NCI-H2029 (cell line): Measurements from ENCODE around the gene H2AZ2.
"Not testable (repeated sequence)": the region's sequence is repeated elsewhere in the genome, so short reads cannot be mapped to it uniquely, and the experiment has no call there.

Experiments used
- DNase-seq: peaks from one replicate; lab custom pipeline; 2025; lab: John Stamatoyannopoulos, UW

H2AZ2 gene

DNA sequence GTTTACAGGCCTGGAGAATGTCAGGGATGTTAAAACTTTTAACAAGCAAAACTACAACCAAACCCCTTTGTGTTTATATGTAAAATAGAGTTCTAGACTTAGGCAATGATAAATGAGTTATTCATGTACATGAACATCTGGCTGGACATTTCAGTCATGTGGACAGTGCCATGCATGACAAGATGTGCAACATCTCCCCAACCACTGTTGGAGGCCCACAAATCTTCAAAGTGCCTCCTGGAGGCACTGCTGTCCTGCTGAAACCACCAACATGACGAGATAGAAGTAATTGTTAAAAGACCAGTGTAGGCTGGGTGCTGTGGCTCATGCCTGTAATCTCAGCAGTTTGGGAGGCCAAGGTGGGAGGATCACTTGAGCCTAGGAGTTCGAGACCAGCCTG lies 33.0 kb downstream of the H2AZ2 start:
- DNase-seq = no peak

GRCh38 chr7:44811571-44811970 lies 36.3 kb downstream of the H2AZ2 start:
- DNase-seq = no peak

GRCh38 chr7:44811093-44811492 lies 36.8 kb downstream of the H2AZ2 start:
- no peak for DNase-seq

- DNase-seq = no peak
Observed at GRCh38 chr7:44808914-44809393, 38.9 kb downstream of the H2AZ2 start.

DNA sequence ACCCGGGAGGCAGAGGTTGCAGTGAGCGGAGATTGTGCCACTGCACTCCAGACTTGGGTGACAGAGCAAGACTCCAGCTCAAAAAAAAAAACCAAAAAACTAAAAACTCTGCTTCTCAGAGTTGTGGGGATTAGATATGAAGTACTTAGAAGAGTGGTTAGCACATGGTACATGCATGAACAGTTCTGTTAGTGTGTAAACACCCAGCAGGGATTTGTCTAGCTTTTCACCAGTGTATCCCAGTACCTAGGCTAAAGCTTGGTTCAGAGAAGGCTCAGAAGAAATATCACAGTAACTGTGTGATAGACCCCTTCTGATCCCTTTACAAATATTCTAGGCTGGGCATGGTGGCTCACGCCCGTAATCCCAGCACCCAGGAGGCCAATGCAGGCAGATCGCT lies 41.9 kb downstream of the H2AZ2 start:
- no peak for DNase-seq

DNA sequence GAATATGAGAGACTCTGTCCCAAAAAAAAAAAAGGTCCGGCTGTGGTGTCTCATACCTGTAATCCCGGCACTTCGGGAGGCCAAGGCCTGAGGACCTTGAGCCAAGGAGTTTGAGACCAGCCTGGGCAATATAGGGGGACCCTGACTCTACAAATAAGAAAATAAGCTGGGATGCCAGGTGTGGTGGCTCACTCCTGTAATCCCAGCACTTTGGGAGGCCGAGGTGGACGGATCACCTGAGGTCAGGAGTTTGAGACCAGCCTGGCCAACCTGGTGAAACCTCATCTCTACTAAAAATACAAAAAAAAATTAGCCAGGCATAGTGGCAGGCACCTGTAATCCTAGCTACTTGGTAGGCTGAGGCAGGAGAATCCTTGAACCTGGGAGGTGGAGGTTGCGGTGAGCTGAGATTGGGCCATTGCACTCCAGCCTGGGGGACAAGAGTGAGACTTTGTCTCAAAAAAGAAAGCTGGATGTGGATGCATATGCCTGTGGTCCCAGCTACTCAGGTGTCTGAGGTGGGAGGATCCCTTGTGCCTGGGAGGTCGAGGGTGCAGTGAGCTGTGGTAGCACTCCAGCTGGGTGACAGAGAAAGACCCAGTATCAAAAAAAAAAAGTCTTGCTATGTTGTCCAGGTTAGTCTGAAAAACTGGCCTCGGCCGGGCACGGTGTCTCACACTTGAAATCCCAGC lies 43.9 kb downstream of the H2AZ2 start:
- DNase-seq = not testable (repeated sequence)

DNA sequence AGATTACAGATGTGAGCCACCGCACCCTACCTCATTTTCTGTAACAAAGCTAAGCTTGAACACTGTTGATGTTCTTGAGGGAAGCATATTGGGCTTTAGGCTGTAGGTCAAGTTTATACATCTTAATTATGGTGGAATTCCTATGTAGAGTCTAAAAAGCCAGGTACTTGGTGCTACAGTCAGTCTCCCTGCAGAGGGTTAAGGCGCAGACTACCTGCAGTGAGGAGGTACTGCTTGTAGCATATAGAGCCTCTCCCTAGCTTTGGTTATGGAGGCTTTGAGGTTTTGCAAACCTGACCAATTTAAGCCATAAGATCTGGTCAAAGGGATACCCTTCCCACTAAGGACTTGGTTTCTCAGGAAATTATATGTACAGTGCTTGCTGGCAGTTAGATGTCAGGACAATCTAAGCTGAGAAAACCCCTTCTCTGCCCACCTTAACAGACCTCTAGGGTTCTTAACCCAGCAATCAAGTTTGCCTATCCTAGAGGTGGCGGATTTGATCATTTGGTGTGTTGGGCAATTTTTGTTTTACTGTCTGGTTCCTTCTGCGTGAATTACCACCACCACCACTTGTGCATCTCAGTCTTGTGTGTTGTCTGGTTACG lies 45.4 kb downstream of the H2AZ2 start:
- DNase-seq = no peak

DNA sequence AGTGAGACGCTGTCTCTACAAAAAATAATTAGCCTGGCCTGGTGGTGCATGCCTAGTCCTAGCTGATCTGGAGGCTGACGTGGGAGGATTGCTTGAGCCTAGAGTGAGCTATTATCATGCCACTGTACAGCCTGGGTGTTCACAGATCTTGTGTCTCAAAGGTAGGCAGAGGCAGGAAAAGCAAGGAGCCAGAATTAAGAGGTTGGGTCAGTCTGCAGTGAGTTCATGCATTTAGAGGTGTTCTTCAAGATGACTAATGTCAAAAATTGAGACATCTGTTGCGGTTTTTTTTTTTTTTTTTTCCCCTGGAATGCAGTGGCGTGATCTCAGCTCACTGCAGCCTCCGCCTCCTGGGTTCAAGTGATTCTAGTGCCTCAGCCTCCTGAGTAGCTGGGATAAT lies 46.0 kb downstream of the H2AZ2 start:
- DNase-seq = no peak

- DNase-seq = no peak
Observed at GRCh38 chr7:44799939-44800338, 47.9 kb downstream of the H2AZ2 start.

DNA sequence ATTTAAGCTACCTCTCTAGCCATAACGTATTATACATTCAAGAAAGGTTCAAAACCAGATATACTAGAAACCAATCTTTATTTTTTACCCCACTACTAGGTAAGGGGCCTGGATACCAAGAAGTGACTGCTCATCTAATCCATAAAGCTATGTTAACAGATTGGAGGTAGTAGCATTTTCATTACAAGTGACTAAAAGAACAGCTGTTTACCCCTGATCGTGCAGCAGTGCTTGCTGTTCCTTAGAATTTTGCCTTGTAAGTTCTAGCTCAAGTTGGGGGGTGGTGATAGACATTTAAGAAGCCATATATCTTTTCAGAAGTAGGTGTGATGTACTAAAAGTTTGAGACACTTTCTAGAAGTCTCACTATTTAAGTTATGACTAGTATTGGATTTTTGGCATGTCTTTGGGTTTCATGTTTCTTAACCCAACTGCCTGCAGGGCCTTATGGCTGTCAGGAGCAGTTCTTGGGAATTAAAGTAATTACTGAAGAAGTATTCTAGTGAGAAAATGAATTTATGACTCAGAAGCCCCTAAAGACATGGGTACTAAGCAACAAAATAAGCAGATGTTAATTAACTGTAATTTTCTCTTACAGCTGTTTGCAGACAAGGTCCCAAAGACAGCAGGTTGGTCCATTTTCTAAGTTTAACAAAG lies 49.1 kb downstream of the H2AZ2 start:
- no peak for DNase-seq

DNA sequence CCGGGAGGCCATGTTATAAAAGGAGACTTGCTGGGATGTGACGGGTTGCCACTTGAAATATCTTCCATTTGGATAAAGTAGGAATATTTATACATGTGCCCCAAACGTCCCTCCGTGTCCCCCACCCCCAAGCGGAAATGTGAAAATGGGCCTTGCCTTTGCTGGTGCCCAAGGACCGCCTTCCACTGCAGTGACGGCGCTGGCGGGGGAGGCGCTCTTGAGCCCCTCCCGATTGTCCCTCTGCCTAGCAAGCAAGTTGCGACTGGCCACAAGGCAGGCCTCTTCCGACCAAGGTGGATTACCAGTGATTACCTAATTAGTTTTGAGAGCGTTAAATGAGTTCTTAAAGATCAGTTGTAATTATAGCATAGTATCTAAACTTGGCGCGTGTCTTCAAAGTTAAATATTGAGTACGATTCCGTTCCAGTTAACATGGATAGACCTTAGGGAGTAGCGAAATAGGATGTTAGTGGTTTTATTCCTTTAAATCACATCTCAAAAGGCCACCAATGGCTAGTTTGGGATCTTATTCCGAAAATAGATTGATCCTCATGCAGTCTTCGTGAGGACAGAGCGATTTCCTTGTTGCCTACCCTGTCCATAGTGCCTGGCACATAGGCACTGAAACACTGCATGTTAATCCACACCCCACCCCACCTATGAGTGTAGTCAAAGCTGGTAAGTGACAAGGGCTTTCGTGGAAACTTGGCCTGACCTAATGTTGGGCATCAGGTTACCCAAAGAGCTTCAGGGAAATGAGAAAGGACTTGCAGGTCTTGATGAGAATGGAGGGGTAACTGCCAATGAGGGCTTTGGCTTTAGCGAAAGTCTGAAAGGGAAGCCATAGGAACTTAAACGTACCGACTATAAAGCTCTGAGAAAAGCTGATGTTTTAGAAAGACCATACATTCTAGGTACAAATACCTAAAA lies 50.3 kb downstream of the H2AZ2 start:
- peak; percentile 75 for DNase-seq

DNA sequence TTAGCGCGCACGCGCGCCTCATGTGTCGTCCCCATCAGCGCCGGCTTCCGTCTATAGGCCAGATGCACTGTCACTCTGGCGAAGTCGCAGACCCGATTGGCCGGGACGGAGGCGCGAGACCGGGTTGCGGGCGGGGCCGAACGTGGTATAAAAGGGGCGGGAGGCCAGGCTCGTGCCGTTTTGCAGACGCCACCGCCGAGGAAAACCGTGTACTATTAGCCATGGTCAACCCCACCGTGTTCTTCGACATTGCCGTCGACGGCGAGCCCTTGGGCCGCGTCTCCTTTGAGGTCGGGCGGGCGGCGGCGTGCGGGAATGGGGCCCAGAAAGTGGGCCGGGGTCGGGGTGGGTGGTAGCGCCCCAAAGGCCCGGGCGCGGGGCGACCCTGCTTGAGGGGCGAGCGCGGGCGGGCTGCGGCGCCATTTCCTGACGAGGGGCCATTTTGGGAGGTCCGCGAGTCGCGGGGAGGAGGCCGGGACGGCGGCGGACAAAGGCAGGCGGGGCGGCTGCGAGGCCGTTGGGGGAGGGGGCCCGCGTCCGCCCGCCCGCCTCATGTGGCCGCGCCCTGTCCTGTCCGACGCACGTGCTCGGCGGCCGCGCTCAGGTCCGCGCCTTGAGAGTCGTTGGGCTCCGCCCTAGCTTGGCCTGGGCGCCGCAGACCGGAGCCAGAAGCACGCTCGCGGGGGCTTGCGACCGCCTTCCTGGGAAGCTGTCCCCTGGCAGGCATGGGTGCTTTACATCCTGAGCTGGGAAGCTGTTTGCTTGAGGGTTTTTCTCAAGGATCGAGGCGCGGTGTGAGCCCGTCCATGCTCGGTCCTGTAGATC lies 51.2 kb downstream of the H2AZ2 start, which contains the start of gene PPIA:
TSS of gene PPIA (plus strand) at position 178 of the 825 bp plus-strand sequence. CDS start at position 222, 44 bp downstream.
- DNase-seq = peak; percentile 96

GRCh38 chr7:44796034-44796503 lies 51.8 kb downstream of the H2AZ2 start:
- peak; percentile 77 for DNase-seq

- no peak for DNase-seq
Observed at GRCh38 chr7:44794331-44794730, 53.6 kb downstream of the H2AZ2 start.

DNA sequence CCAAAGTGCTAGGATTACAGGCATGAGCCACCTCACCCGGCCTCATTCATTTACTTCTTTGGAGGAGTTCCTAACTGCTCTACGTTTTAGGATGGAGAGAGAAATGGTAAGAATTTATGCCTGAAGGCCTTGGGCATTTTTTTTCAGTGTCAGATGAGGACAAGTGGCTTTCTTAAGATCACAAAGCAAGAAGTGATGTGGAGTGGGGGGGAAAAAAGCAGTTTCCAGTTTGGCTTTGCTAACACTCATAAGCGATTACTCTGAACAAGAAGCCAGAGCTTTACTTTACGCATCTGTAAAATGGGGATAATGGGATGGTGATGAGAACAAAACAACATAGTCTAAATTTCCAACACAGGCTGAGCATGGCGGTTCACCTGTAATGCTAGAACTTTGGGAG lies 54.0 kb downstream of the H2AZ2 start:
- DNase-seq = no peak

- DNase-seq = no peak
Observed at GRCh38 chr7:44791278-44792219, 56.3 kb downstream of the H2AZ2 start.

DNA sequence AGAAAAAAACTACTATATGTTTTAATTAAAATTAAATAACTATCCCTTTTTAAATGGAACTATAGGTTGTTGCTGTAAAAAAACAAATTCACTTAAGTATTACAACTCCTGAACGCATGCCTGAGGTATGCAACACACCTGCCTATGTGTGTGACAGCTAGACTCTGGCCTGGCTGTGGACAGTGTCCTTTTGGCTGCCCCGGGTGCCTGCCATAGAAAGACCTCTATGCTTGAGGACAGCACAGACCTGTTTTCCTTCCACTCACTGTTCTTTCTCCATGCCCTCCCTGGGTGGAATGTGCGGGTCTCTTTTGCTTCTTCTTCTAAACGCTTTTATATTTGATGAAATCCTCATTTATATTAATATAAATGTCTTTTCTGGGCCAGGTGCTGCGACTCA lies 57.9 kb downstream of the H2AZ2 start:
- no peak for DNase-seq

DNA sequence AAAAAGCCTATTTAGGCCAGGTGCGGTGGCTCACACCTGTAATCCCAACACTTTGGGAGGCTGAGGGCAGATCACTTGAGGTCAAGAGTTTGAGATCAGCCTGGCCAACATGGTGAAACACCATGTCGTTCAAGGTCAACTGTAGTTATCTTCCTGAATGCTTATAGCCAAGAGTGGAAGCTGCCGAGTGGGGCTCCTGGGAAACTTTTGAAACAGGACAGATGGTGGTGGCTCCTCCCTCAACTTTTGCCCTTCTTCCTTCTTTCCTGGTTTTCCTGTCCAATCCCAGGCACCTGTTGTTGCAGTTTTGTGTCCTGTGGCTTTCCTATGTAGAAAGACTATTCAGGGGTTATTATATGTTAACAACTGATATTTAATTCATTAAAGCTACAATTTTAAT lies 60.1 kb downstream of the H2AZ2 start:
- DNase-seq = no peak

DNA sequence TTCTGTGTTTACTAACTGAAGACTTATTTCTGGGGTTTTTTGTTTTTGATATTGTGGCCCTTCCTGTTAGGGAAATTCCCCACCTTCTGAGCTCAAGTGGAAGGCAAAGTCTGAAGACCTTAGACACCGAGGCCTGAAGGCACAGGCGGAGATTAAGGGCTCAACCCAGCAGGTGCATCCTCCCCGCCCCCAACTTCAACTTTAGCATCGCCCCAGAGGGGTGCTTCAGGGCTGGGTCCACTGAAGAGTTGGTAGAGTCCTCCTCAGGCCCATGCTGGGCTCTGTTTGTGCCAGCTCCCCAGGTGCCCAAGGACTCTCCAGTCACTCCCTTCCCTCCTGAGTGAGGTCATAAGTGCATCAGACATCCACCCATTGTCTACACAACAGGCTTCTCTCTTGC lies 60.8 kb downstream of the H2AZ2 start:
- DNase-seq = no peak

DNA sequence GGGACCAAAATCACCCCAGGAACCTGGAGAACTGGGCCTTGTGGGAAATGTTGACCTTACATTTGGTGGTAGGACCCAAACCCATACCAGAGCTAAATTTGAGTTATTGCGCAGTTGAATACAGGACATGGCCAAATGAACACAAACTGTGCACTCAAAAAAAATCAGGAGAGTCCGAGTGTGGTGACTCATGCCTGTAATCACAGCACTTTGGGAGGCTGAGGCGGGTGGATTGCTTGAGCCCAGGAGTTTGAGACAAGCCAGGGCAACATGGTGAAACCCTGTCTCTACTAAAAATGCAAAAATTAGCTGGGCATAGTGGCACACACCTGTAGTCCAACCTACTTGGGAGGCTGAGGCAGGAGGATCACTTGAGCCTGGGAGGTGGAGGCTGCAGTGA lies 62.7 kb downstream of the H2AZ2 start:
- DNase-seq = not testable (repeated sequence)
